Right lobe of liver (tissue), 6 donors: ENCODE data around the gene PPP6R3. TPM values are rescaled to one million over a fixed set of nuclear protein-coding genes. Genes with fewer than 3 reads are reported as not detected.

Experiments used
- ATAC-seq, 4 donors: fragments of 200-7000 bp; cut with Tn5 transposase; one replicate each; pipeline ENCODE4 v1.9.1; 2020; ENCODE audit warnings: mild to moderate bottlenecking in 4 of 4, moderate library complexity in 4 of 4
- DNase-seq, 3 donors: peaks; one replicate each; pipeline ENCODE4 v3.0.0-alpha.2; 2020
- H3K27ac ChIP-seq, 3 donors: fragments of 200-600 bp; one replicate each; pipeline ENCODE4 v1.8.0; 2022
- H3K27me3 ChIP-seq, 2 donors: fragments of 200-600 bp; one replicate each; pipeline ENCODE4 v1.8.0; 2022
- H3K36me3 ChIP-seq, 4 donors: fragments of 200-600 bp; sonication (generic) in 1 of 4; one replicate each; pipeline versions ENCODE4 v1.5.1 to v1.8.0; 2017 to 2022; ENCODE audit warnings: control low read depth in 1 of 4
- H3K4me1 ChIP-seq, 4 donors: fragments of 200-600 bp; sonication (generic) in 1 of 4; one replicate each; pipeline versions ENCODE4 v1.5.1 to v1.8.0; 2017 to 2022; ENCODE audit warnings: control low read depth in 1 of 4
- H3K4me3 ChIP-seq, 3 donors: fragments of 200-600 bp; one replicate each; pipeline ENCODE4 v1.8.0; 2022
- H3K9me3 ChIP-seq, 4 donors: fragments of 200-600 bp; sonication (generic) in 1 of 4; one replicate each; pipeline versions ENCODE4 v1.5.1 to v1.8.0; 2017 to 2022; ENCODE audit warnings: control low read depth in 1 of 4
- CTCF ChIP-seq, 4 donors: fragments of 200-600 bp in 3 of 4; fragments of 450-650 bp in 1 of 4; IDR thresholded peaks; one replicate each; pipeline versions ENCODE4 v1.5.1 to v1.8.0; 2016 to 2022; ENCODE audit warnings: antibody characterized with exemption in 4 of 4, mild to moderate bottlenecking in 2 of 4
- POLR2A ChIP-seq: fragments of 450-650 bp; IDR thresholded peaks from one replicate; pipeline ENCODE4 v1.6.1; 2017; ENCODE audit warnings: antibody characterized with exemption, mild to moderate bottlenecking
- WGBS: methylation state at CpG from one replicate; pipeline ENCODE4 v1.1.6; 2018; ENCODE audit warnings: low coverage, low lambda C conversion rate; ENCODE audit not compliant: insufficient coverage; ENCODE audit errors: missing lambda C conversion rate; 5-methylcytosine and 5-hydroxymethylcytosine counted together
- intact Hi-C, 2 donors: fragments of 100-400 bp; cut with DNase I; formaldehyde crosslinking; loops; one replicate each; pipeline versions ENCODE4 v1.11.2 to v1.14.1; 2022
- total RNA-seq, 6 experiments: library from RNA; depleted of rRNA in 2 of 6; stranded (reverse); fragments of >200 nt in 2 of 6; fragmentation: NEBNext Ultra II Directional in 3 of 6; extraction: Animal tissue kit (Norgen Biotek cat#: 25700) in 3 of 6; gene quantifications; one replicate each; pipeline versions ENCODE4 v1.1.0 to v1.2.4, GENCODE V29; 2016 to 2023
- donor health status: DM: no; HTN: yes; CAD: no.
- donor health status: DM: no; HTN: no; CAD: no.
- donor health status: DM: no; HTN: no; CAD: no.
- donor health status: DM: no; HTN: yes; CAD: no.
- donor health status: DM: no; HTN: yes; CAD: no.

The PPP6R3 gene
- total RNA-seq, 6 experiments from 2014 or later = 35.8 to 48.3 (median 39.2) TPM

GRCh38 chr11:68425866-68426380 is 34.6 kb upstream of the PPP6R3 start:
- H3K36me3 ChIP-seq = peaks cover 4 to 73% (median 47%) of the 10 kb centered on the region in 4 donors
- DNase-seq (no peak), ATAC-seq (peak in 1 of 4 donors; percentile 11)
- H3K4me3 ChIP-seq = no peak overlapping the region
- H3K27ac ChIP-seq = no peak overlapping the region
- WGBS = no CpG with 5 or more reads among the region's 21 CpGs
- TF ChIP-seq POLR2A = no peak
- TF ChIP-seq CTCF (IDR thresholded peaks at IDR 0.05) = no peak
- intact Hi-C loops = no loop called here
- no peaks in the 10 kb centered on the region for H3K9me3 ChIP-seq
- H3K27me3 ChIP-seq = no peaks in the 10 kb centered on the region
- no peaks in the 10 kb centered on the region for H3K4me1 ChIP-seq

- Histone ChIP-seq H3K27ac (no peak overlapping the region), H3K4me3 (no peak overlapping the region), H3K4me1 (no peaks in the 10 kb centered on the region), H3K36me3 (peaks cover 4 to 86% (median 53%) of the 10 kb centered on the region in 4 donors), H3K9me3 (no peaks in the 10 kb centered on the region), H3K27me3 (no peaks in the 10 kb centered on the region)
- no peak for DNase-seq
- no peak for TF ChIP-seq POLR2A
- TF ChIP-seq CTCF (IDR thresholded peaks at IDR 0.05) = no peak
- 100% methylated on average over 2 of the region's 3 CpGs for WGBS
- intact Hi-C loops = no loop called here
- no peak for ATAC-seq
These were observed 30.9 kb upstream of the PPP6R3 start for GRCh38 chr11:68429661-68430060.

- no peaks in the 10 kb centered on the region for H3K27me3 ChIP-seq
- no CpG with 5 or more reads among the region's 5 CpGs for WGBS
- no peak for TF ChIP-seq CTCF (IDR thresholded peaks at IDR 0.05)
- no peak for TF ChIP-seq POLR2A
- no peaks in the 10 kb centered on the region for H3K9me3 ChIP-seq
- DNase-seq (no peak), ATAC-seq (no peak)
- no peak overlapping the region for H3K27ac ChIP-seq
- H3K4me3 ChIP-seq = no peak overlapping the region
- peaks cover 3 to 85% (median 50%) of the 10 kb centered on the region in 4 donors for H3K36me3 ChIP-seq
- intact Hi-C loops = no loop called here
- no peaks in the 10 kb centered on the region for H3K4me1 ChIP-seq
These were observed 30.2 kb upstream of the PPP6R3 start for GRCh38 chr11:68430384-68430783.

GRCh38 chr11:68430801-68431200 is 29.8 kb upstream of the PPP6R3 start:
- Histone ChIP-seq H3K27ac (no peak overlapping the region), H3K27me3 (no peaks in the 10 kb centered on the region), H3K9me3 (no peaks in the 10 kb centered on the region), H3K4me1 (no peaks in the 10 kb centered on the region), H3K36me3 (peaks cover 0 to 85% (median 48%) of the 10 kb centered on the region in 4 donors), H3K4me3 (no peak overlapping the region)
- intact Hi-C loops = no loop called here
- WGBS = no CpG with 5 or more reads among the region's 3 CpGs
- DNase-seq (peak in 1 of 3 donors; percentile 40), ATAC-seq (peak in 3 of 4 donors; percentile 9 to 21 (median 20))
- TF ChIP-seq POLR2A (no peak), CTCF (IDR thresholded peaks at IDR 0.05) (no peak)
